Right forelimb (tissue), 1 donor: Measurements from ENCODE around the gene ESRRG.

ENCODE experiments used
- DNase-seq: peaks from one replicate; pipeline ENCODE4 v3.0.0-alpha.2; 2018

The ESRRG gene

DNA sequence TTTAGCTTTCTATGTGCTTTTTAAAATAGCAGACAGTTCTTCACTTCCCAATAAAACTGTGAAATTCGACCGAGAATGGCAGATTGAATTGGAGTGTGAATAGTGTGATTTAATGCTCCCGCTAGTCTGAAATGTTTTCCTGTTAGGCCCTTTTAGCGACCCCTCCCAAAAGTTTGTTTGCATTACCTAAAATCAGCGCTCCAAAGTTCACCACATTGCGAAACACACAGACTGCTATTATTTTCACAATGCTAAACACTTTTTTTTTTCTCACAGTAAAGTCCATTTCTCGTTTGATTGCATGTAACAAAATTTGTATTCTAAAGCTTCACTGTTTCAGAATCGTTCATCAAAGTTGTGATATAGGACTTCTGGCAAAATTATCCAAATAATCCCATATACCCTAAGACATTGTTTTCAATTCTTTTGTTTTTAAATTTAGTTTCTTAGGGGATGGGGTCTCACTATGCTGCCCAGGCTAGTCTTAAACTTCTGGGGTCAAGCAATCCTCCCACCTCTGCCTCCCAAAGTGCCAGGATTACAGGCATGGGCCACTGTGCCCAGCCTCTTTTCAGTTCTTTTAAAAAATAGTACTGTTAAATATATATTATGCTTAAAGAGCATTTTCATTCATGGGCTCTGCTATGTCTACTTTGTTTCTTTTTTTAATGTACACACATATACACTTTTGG is 223.5 kb downstream of the ESRRG start:
- no peak for DNase-seq

DNA sequence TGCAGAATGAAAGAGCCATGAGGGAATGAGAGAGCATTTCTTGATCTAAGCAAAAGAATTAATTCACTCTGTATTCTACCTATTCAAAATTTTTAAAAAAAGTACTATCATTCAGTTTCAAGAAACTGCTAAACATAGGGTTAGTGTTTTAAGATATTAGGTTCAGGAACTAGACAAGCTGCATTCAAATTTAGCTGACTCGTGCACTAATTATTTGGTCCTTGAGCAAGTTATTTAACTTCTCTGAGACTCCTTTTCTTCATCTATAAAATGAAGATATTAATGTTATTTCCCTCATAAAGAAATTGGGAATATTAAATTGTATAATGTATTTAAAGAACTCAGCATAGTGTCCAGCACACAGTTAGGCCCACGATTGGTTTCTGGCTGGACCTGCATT is 225.0 kb downstream of the ESRRG start:
- DNase-seq = no peak

GRCh38 chr1:216485042-216485441 is 238.2 kb downstream of the ESRRG start:
- no peak for DNase-seq

GRCh38 chr1:216483672-216484401 is 239.4 kb downstream of the ESRRG start:
- DNase-seq = no peak

- DNase-seq = no peak
Observed at GRCh38 chr1:216482620-216483019, 240.6 kb downstream of the ESRRG start.

DNA sequence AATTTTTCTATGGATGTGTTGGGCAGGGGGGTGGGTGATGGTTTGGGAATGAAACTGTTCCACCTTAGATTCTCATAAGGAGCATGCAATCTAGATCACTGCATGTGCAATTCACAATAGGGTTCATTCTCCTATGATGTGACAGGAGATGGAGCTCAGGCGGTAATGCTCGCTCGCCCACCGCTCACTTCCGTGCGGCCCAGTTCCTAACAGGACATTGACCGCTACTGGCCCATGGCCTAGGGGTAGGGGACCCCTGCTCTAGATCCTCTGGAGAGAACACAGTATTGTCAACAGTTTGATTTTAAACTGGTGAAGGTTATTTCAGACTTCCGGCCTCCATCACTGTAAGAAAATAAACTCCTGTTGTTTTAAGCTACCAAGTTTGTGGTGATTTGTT is 245.0 kb downstream of the ESRRG start:
- DNase-seq = no peak

- DNase-seq = no peak
Observed at GRCh38 chr1:216476341-216476740, 246.9 kb downstream of the ESRRG start.

- no peak for DNase-seq
Observed at GRCh38 chr1:216475659-216476276, 247.5 kb downstream of the ESRRG start.

DNA sequence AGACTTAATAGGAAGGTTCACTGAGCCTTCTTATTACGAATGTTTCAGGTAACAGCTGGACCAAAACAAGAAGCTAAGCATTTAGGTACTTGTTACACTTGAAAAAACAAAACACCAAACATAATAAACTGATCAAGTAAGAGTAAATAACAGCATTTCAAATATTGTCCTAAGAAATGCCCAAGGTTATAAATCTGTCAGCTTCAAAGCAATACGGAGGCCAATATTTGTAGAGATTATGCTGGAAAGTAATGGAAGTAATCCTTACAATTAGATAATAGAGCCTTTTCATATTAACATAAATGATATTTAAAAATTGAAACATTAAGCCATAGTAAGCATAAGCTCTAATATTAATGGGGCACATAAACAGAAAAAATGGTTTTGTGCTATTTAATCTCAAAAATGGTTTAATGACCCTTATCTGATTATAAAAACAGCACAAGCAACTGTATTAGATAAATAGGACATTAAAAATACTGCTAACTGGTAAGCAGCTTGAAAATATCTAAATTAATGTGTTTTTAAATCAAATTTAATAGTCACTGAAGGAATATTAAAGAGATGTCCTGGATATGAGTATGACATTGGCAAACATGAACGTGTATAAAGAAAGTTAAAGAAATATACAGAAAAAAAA is 256.9 kb downstream of the ESRRG start:
- DNase-seq = no peak

- DNase-seq = no peak
Observed at GRCh38 chr1:216464489-216464888, 258.7 kb downstream of the ESRRG start.

- DNase-seq = no peak
Observed at GRCh38 chr1:216462066-216462775, 261.0 kb downstream of the ESRRG start.

GRCh38 chr1:216461466-216461865 is 261.8 kb downstream of the ESRRG start:
- DNase-seq = no peak

GRCh38 chr1:216459651-216460207 is 263.5 kb downstream of the ESRRG start:
- DNase-seq = no peak

- DNase-seq = no peak
Observed at GRCh38 chr1:216458812-216459211, 264.4 kb downstream of the ESRRG start.

DNA sequence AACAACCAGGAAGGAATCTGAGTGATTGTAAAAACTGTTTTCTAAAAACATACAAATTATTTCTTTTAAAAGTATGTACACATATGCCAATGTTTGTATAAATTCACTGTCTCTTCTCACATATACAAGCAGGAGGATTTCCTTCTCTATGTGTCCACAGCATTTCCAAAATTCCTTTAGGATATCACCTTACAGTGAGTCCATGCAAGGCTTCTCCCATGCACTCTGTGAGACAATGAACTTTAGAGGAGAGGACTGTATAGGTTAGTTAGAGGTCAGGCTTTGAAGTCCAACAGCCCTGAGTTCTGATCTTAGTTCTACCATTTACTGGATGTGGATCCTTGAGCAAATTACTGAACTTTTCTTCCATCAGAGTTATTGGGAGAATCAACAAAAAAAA is 265.9 kb downstream of the ESRRG start:
- DNase-seq = no peak

DNA sequence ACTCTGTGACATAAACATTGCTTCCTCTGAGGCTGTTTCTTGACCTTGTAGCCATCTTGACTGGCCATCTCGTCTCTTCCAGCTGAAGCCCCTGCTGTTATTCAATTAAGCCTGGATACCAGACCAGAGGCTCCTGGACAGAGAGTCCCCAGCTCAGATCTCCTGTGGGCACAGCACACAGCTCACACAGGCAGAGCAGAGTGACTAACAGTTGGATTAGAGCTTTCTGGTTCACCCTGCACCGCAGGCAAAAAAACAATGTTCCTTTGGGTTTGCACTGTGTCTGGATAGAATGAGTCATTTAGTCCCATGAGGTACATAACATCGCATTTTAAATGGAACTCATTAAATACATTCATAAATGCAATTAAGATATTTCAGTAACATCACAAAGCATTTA is 266.5 kb downstream of the ESRRG start:
- no peak for DNase-seq

DNA sequence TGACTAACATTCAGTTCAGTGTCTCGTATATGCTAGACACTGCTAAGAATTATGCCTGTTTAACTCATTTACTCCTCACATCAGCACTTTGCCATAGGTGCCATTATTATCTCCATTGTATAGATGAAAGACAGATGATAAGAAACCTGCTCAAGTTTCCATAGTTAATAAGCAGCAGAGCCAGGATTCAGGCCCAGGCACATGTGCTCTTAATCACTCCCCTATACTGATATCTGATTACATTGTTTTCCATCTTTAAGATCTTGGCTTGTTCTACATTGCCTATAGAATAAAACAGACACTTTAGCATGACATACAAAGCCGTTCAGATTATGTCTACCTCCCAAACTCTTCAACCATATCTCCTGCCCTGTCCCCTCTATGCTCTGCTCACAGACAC is 269.5 kb downstream of the ESRRG start:
- no peak for DNase-seq
